ENCODE measurements around the gene SLC35D3.

The SLC35D3 gene

DNA sequence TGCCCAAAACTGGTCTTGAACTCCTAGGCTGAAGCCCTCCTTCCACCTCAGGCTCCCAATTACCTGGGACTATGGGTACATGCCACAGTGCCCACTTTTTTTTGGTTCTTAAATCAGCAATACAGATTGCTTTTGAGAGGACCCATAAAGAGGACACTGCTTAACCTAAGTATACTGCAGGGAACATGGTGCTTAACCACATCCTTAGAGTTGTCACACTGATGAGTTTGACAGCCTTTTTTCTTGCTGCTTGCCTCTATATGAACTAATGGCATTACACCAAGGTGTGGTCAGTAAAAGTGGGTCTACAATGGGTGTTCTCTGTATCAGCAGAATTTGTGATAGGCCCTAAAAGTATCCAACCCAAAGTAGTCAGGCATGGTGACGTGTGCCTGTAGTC lies 7.2 kb upstream of the SLC35D3 start:
- Mint-ChIP-seq H3K4me1 (peaks cover 1% of the 10 kb centered on the region), H3K4me3 (no peak overlapping the region), H3K36me3 (peaks cover 59% of the 10 kb centered on the region), H3K9me3 (no peaks in the 10 kb centered on the region), H3K27me3 (peaks cover 13% of the 10 kb centered on the region), H3K27ac (no peak overlapping the region)
- ATAC-seq = no peak

DNA sequence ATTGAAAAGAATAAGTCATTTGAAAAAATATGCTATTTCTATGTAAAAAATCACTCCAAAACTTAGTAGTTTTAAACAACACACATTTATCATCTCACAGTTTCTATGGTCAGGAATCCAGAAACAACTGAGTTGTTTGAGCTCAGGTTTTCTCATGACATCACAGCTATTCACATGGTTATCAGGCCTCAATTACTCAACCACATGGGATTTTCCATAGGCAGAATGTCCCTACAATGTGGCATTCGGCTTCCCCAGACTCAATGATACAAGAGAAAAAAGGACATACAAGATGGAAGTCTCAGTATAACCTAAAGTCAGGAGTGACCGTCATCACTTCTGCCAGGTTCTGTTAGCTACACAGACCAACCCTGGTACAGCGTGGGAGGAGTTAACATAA lies 3.4 kb upstream of the SLC35D3 start:
- no peak overlapping the region for H3K4me3 Mint-ChIP-seq
- no peak for ATAC-seq
- no peak overlapping the region for H3K27ac Mint-ChIP-seq
- peaks cover 34% of the 10 kb centered on the region for H3K4me1 Mint-ChIP-seq
- peaks cover 26% of the 10 kb centered on the region for H3K36me3 Mint-ChIP-seq
- no peaks in the 10 kb centered on the region for H3K9me3 Mint-ChIP-seq
- peaks cover 48% of the 10 kb centered on the region for H3K27me3 Mint-ChIP-seq

- H3K27me3 Mint-ChIP-seq = peaks cover 58% of the 10 kb centered on the region
- no peak overlapping the region for H3K27ac Mint-ChIP-seq
- no peaks in the 10 kb centered on the region for H3K9me3 Mint-ChIP-seq
- H3K4me3 Mint-ChIP-seq = peak overlapping the region; percentile 81
- peaks cover 17% of the 10 kb centered on the region for H3K36me3 Mint-ChIP-seq
- no peak for ATAC-seq
- peaks cover 37% of the 10 kb centered on the region for H3K4me1 Mint-ChIP-seq
Measured at GRCh38 chr6:136920216-136920615, 1.9 kb upstream of the SLC35D3 start.

- Mint-ChIP-seq H3K9me3 (no peaks in the 10 kb centered on the region), H3K36me3 (peaks cover 11% of the 10 kb centered on the region), H3K27ac (no peak overlapping the region), H3K4me1 (peaks cover 37% of the 10 kb centered on the region), H3K27me3 (peaks cover 58% of the 10 kb centered on the region), H3K4me3 (peak overlapping the region; percentile 81)
- no peak for ATAC-seq
Measured at GRCh38 chr6:136920671-136921380, 1.3 kb upstream of the SLC35D3 start.

DNA sequence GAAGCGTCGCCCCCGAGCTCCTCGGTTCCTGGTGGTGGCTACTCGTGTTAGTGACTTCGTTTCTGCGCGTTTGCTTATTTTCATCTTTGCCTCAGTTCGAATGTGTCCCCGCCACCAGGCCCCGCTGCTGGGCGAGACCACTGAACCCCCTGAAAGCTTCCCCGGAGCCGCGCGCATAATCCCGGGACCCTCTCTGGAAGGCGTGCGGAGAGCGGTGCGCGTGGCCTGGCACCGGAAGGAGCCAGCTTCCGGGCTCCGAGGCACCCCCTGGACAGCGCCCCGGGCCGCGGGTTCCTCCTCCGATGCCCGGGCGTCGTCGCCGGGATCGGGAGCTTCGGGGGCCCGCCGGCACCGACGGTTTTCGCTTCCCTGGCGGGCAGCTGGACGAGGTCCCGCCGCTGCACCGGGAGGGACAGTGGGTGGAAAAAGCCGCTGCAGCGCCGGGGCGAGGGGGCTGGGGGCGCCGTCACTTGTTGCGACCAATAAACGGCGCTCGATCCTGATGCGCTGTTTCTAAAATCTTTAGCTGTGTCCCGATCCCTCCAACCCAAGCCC lies 643 bp upstream of the SLC35D3 start:
- Mint-ChIP-seq H3K27ac (no peak overlapping the region), H3K4me3 (peak overlapping the region; percentile 81), H3K27me3 (peaks cover 58% of the 10 kb centered on the region), H3K9me3 (no peaks in the 10 kb centered on the region), H3K4me1 (peaks cover 37% of the 10 kb centered on the region), H3K36me3 (peaks cover 4% of the 10 kb centered on the region)
- ATAC-seq = no peak

DNA sequence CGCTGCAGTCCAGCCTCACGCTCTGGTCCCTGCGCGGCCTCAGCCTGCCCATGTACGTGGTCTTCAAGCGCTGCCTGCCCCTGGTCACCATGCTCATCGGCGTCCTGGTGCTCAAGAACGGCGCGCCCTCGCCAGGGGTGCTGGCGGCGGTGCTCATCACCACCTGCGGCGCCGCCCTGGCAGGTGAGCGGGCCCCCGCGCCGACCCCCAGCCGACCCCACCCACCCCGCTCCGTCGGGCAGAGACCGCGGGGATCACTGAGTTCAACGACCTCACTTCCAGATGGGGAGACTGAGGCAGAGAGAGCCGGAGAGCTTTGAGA lies 545 bp downstream of the SLC35D3 start:
- H3K9me3 Mint-ChIP-seq = no peaks in the 10 kb centered on the region
- no peaks in the 10 kb centered on the region for H3K36me3 Mint-ChIP-seq
- peaks cover 37% of the 10 kb centered on the region for H3K4me1 Mint-ChIP-seq
- peaks cover 58% of the 10 kb centered on the region for H3K27me3 Mint-ChIP-seq
- no peak overlapping the region for H3K27ac Mint-ChIP-seq
- ATAC-seq = no peak
- H3K4me3 Mint-ChIP-seq = peak overlapping the region; percentile 84

DNA sequence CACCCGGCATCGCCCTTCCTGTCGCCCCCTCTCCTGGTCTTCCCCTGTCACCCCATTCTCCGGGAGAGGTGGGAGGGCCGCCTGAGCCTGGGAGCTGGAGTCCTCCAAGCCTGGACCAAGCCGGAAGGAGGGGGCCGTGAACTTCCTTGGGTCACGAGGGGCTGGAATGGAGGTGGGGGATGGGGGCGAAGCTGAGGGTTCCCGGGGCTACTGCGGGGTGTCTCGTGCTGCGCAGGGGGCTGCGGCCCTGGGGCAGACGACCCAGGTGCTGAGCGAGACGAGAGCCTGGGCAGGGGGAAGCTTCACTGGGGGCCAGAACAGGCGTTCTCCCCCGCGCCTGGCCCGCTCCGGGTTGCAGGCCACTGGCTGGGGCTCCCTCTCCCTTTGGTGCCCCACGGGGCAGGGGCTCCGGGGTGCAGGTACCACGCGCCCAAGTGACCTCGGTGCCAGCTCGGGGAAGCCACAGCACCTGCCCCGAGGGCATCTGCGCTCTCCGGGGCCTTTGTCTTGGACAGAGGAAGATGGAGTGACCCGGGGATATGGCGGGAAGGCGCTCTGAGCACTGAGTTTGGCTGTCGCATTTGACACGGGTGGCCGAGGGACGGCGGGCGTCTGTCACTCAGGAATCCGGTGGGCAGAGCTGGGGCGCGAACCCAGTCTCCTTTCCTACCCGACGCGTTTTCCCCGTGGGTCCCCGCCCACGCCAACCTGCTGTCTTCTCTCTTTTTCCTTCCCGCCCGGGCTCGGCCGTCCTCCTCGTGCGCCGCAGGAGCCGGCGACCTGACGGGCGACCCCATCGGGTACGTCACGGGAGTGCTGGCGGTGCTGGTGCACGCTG lies 1.2 kb downstream of the SLC35D3 start:
- Mint-ChIP-seq H3K27ac (no peak overlapping the region), H3K36me3 (no peaks in the 10 kb centered on the region), H3K9me3 (no peaks in the 10 kb centered on the region)

GRCh38 chr6:136923954-136924673 lies 2.0 kb downstream of the SLC35D3 start:
- Mint-ChIP-seq H3K4me1 (peaks cover 37% of the 10 kb centered on the region), H3K27ac (no peak overlapping the region), H3K27me3 (peaks cover 50% of the 10 kb centered on the region), H3K36me3 (no peaks in the 10 kb centered on the region), H3K9me3 (no peaks in the 10 kb centered on the region), H3K4me3 (peak overlapping the region; percentile 73)
- no peak for ATAC-seq

More for the DNA sequence above, 1.2 kb downstream of the SLC35D3 start:
- Mint-ChIP-seq H3K27me3 (peaks cover 58% of the 10 kb centered on the region), H3K4me1 (peaks cover 37% of the 10 kb centered on the region), H3K4me3 (peak overlapping the region; percentile 73)
- no peak for ATAC-seq

DNA sequence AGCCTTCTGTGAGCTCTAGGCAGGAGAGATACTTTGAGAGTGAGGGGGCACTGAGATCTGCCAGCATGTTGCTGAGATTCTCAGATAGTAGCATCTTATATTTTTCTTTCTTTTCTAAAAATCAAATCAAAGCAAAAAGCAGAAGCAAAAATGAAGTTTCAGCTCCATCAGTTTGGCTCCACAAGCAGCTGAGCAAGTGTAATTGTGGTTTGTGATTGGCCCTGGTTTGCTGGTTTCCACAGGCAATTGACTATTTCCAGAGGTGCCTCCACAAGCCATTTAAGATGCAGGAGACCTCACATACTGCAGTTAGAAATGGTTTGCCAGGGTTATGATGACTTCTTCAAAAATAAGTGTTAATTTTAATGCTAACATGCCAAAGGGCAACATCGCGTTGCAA lies 4.3 kb downstream of the SLC35D3 start:
- Mint-ChIP-seq H3K27me3 (peaks cover 31% of the 10 kb centered on the region), H3K4me3 (no peak overlapping the region), H3K36me3 (no peaks in the 10 kb centered on the region), H3K9me3 (no peaks in the 10 kb centered on the region), H3K27ac (no peak overlapping the region), H3K4me1 (peaks cover 21% of the 10 kb centered on the region)
- no peak for ATAC-seq

- peaks cover 17% of the 10 kb centered on the region for H3K4me1 Mint-ChIP-seq
- no peak for ATAC-seq
- no peak overlapping the region for H3K4me3 Mint-ChIP-seq
- H3K36me3 Mint-ChIP-seq = no peaks in the 10 kb centered on the region
- H3K9me3 Mint-ChIP-seq = no peaks in the 10 kb centered on the region
- peaks cover 24% of the 10 kb centered on the region for H3K27me3 Mint-ChIP-seq
- no peak overlapping the region for H3K27ac Mint-ChIP-seq
Measured at GRCh38 chr6:136927292-136927691, 5.2 kb downstream of the SLC35D3 start.

GRCh38 chr6:136930528-136930927 lies 8.4 kb downstream of the SLC35D3 start:
- H3K9me3 Mint-ChIP-seq = no peaks in the 10 kb centered on the region
- peaks cover 20% of the 10 kb centered on the region for H3K27me3 Mint-ChIP-seq
- no peak overlapping the region for H3K27ac Mint-ChIP-seq
- no peak overlapping the region for H3K4me3 Mint-ChIP-seq
- ATAC-seq = no peak
- no peaks in the 10 kb centered on the region for H3K4me1 Mint-ChIP-seq
- no peaks in the 10 kb centered on the region for H3K36me3 Mint-ChIP-seq

DNA sequence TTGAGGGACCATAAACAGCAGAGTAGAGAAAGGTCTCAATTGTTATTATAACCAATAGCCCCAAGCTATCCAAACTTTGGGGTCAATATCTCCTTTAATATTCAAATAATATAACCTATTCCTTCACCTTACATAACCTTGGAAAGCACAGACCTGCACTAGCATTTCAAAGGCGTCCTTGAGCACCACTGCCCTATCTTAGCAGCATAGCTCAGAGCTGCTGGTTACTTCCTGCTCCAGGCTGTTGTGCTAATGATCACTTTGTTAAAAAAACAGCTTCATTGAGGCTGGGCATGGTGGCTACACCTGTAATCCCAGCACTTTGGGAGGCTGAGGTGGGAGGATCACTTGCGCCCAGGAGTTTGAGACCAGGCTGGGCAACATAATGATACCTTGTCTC lies 10.5 kb downstream of the SLC35D3 start:
- no peak overlapping the region for H3K4me3 Mint-ChIP-seq
- H3K9me3 Mint-ChIP-seq = no peaks in the 10 kb centered on the region
- no peak for ATAC-seq
- H3K4me1 Mint-ChIP-seq = no peaks in the 10 kb centered on the region
- no peak overlapping the region for H3K27ac Mint-ChIP-seq
- H3K36me3 Mint-ChIP-seq = no peaks in the 10 kb centered on the region
- peaks cover 41% of the 10 kb centered on the region for H3K27me3 Mint-ChIP-seq

- peaks cover 13% of the 10 kb centered on the region for H3K27me3 Mint-ChIP-seq
- H3K27ac Mint-ChIP-seq = no peak overlapping the region
- H3K4me1 Mint-ChIP-seq = no peaks in the 10 kb centered on the region
- H3K4me3 Mint-ChIP-seq = no peak overlapping the region
- ATAC-seq = peak; percentile 35
- H3K9me3 Mint-ChIP-seq = peaks cover 8% of the 10 kb centered on the region
- H3K36me3 Mint-ChIP-seq = peaks cover 6% of the 10 kb centered on the region
Measured at GRCh38 chr6:136945072-136945471, 23.0 kb downstream of the SLC35D3 start.

DNA sequence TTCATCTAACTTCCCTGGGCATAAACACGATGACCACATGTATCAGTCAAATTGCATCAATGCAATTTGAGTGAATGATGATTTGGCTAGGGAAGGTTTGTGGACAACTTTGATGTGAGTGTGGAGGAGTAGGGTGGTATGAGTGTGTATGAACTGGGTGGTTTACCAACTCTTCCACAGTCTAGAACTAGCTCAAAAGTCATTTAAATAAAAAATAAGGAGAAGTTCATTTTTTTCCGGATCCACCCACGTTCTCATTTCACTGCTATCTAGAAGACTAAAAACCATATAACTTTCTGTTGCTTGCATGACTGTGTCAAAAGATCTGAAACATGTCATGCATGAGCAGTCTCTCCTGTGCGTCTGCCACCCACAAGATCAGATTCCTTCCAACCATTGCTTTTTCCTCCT lies 23.6 kb downstream of the SLC35D3 start:
- Mint-ChIP-seq H3K36me3 (peaks cover 6% of the 10 kb centered on the region), H3K27ac (no peak overlapping the region), H3K9me3 (peaks cover 8% of the 10 kb centered on the region), H3K4me1 (no peaks in the 10 kb centered on the region), H3K4me3 (no peak overlapping the region), H3K27me3 (peaks cover 13% of the 10 kb centered on the region)
- ATAC-seq = peak; percentile 87

- peaks cover 13% of the 10 kb centered on the region for H3K27me3 Mint-ChIP-seq
- H3K4me1 Mint-ChIP-seq = no peaks in the 10 kb centered on the region
- H3K9me3 Mint-ChIP-seq = peaks cover 3% of the 10 kb centered on the region
- no peak overlapping the region for H3K4me3 Mint-ChIP-seq
- no peaks in the 10 kb centered on the region for H3K36me3 Mint-ChIP-seq
- ATAC-seq = no peak
- no peak overlapping the region for H3K27ac Mint-ChIP-seq
Measured at GRCh38 chr6:136947037-136947436, 24.9 kb downstream of the SLC35D3 start.

All from stimulated activated memory B cell treated with anti-CD40 and anti-IgM and Interleukin-4, amounts not matched to agents 10 μg/mL and 1 μg/mL and 100 μg/mL, for 72 hours (primary cell).